Heart left ventricle (tissue), 13 donors: ENCODE data around the gene SNTB2.

Experiments
- CTCF ChIP-seq, 12 donors: fragments of 200-600 bp; sonication (generic) in 4 of 12; IDR thresholded peaks; one replicate each; pipeline versions ENCODE4 v1.5.0 to v1.8.0; 2018 to 2022; ENCODE audit warnings: antibody characterized with exemption in 12 of 12, mild to moderate bottlenecking in 5 of 12
- POLR2A ChIP-seq, 2 donors: fragments of 450-650 bp; IDR thresholded peaks; one replicate each; pipeline ENCODE4 v1.6.1; 2017; ENCODE audit warnings: antibody characterized with exemption in 2 of 2, mild to moderate bottlenecking in 2 of 2, moderate library complexity in 2 of 2
- donor health status: ischemic (EF 13 %, LVEDD 7.1; RV severe dilation, severe dysfunction).
- donor health status: DM: no; HTN: yes; CAD: no.
- donor health status: DM: no; HTN: no; CAD: no.
- donor health status: ischemic (EF 25% LVEDD 6.9; RV normal size, moderate dysfunction).
- donor health status: ischemic (EF 25% LVEDD 5.7; RV mildly dilated, moderate dysfunction).
- donor health status: ischemic (EF 35%, LVEDD 5.7; RV mildly dilated, moderate dysfunction).
- donor health status: nonischemic (EF 11% LVEDD 7.7; RV severe dilation, severe dysfunction).
- donor health status: DM: yes; HTN: yes; CAD: no.
- donor health status: PGD.
- donor health status: ischemic (EF 29% LVEDD 5.4; RV normal size, mild dysfunction).
- donor health status: nonischemic (EF 23%, LVEDD 6.1; RV moderate dilation, normal function).

GRCh38 chr16:69267633-69268032 lies 80.7 kb downstream of the SNTB2 start:
- no peak for TF ChIP-seq CTCF (IDR thresholded peaks at IDR 0.05)
- TF ChIP-seq POLR2A (IDR thresholded peaks at IDR 0.05) = no peak
